D721Med (cell line): ENCODE data around the gene LRG1.

ENCODE experiments used
- DNase-seq: peaks from one replicate; pipeline ENCODE4 v3.0.0; 2011; ENCODE audit warnings: low spot score; ENCODE audit not compliant: insufficient read length
- FAIRE-seq: peaks from 2 replicates; lab custom pipeline; 2011; peaks lifted over from hg19 to GRCh38; lab: Jason Lieb, UNC
- CTCF ChIP-seq: IDR thresholded peaks from 2 replicates; pipeline ENCODE4 v1.5.1; 2012; ENCODE audit warnings: mild to moderate bottlenecking, control low read depth; ENCODE audit not compliant: insufficient read depth; ENCODE audit errors: missing control alignments

The LRG1 gene

DNA sequence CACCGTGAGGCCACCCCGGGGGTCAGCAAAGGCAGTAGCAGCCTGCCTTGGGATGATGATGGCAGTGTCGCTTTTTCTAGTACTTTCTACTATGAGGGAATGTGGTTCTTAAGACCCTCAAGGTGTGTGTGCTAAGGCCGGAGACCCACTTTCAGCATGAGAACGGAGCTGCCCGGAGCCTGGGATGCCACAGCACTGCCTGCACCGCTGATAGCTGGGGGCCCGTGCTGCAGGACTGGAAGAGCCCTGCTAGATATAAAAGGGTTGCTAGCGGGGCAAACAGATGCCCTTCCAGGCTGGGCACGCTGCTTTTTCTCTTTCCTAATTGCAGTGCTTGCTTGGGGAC, 36.0 kb downstream of the LRG1 start:
- TF ChIP-seq CTCF: no peak
- DNase-seq (no peak), FAIRE-seq (no peak)

- FAIRE-seq: no peak
- DNase-seq: no peak
- no peak for TF ChIP-seq CTCF
These were observed 36.6 kb downstream of the LRG1 start for GRCh38 chr19:4503132-4503824.

DNA sequence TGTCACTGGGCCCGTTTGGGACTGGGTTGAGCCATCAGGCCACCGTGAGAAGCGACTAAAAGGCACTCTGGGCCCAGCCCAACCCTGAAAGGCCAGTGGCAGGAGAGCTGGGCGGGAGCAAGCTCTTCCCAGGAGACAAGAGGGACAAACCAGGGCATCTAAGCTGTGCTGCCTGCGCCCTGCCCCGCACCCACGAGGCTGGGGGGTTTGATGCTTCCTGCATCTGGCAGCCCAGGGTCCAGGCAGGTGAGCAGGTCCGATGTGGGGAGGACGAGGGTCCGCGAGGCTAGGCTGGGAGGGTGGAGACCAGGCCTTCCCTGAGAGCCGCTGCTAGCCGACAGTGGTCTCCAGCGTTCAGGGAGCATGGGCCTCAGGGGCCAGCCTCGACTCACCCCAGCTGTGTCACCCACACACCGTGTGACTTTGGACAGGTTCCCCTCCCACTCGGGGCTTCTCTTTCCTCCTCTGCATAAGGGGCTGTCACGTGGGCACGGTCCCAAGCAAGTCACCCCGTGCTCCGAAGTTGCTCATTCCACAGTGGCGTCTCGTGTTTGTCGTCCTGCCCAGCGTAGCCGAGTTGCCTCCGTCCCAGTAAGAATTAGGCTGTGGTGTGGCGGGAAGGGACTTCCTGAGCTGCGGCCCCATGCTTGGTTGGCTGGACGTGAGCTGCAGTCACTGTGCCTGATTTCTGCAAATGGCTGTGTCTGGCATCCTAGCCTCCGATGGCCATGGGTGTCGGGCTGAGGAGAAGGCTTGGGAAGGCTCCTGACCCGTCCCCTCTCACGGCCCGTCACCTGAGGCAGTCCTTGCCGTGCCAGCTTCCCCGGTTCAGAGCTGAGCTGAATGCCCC, 37.3 kb downstream of the LRG1 start:
- DNase-seq: no peak
- TF ChIP-seq CTCF: no peak
- FAIRE-seq: no peak

- FAIRE-seq (no peak), DNase-seq (no peak)
- TF ChIP-seq CTCF: no peak
These were observed 38.1 kb downstream of the LRG1 start for GRCh38 chr19:4501691-4502090.

DNA sequence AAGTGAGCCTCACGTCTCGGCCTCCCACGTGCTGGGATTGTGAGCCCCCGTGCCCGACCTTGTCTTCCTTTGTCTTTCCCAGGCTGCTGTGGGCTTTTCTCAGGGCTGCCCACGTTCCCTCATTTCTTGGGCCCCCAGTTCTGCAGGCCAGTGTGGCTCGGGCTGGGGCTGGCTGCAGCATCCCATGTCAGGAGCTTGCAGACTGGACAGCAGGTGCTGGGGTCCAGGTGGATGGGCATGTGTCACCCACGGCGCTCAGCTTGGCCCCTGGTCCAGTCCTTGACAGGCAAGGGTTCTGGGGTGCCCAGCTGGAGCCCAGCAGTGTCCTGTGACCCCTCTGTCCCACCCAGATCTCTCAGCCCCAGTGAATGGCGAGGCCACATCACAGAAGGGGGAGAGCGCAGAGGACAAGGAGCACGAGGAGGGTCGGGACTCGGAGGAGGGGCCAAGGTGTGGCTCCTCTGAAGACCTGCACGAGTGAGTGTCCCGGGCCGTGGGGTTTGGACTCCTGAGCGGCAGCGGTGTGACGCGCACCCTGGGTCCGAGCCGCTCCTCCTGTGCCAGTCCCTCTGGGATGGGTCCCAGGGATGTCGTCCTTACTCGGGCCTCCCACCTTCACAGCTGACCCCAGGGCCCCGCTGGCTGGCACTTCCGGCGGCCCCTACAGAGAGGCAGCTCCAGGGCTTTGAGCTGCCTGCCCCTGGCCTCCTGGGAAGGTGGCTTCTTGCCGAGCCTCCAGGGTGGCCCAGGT, 38.8 kb downstream of the LRG1 start:
- FAIRE-seq (no peak), DNase-seq (no peak)
- no peak for TF ChIP-seq CTCF

DNA sequence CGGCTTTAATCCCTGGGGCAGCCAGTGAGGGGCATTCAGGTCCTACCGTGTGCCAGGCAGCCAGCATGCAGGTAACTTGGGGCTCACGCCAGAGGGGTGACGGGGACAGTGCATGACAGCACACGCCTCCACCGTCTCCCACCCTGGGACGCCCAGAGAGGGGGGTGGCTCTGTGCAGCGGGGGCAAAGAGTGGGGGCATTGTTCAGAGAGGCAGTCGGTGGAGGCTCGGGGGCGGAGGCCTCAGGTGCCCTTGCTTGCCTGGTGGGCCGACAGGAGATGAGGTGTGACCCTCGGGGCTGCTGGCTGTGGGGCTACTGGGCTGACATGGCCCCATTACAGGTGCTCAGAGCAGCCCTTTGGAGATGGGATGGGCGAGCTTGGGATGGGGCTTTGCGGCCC, 40.0 kb downstream of the LRG1 start:
- DNase-seq (no peak), FAIRE-seq (no peak)
- no peak for TF ChIP-seq CTCF
